ENCODE measurements around the gene CCDC188.

DNA sequence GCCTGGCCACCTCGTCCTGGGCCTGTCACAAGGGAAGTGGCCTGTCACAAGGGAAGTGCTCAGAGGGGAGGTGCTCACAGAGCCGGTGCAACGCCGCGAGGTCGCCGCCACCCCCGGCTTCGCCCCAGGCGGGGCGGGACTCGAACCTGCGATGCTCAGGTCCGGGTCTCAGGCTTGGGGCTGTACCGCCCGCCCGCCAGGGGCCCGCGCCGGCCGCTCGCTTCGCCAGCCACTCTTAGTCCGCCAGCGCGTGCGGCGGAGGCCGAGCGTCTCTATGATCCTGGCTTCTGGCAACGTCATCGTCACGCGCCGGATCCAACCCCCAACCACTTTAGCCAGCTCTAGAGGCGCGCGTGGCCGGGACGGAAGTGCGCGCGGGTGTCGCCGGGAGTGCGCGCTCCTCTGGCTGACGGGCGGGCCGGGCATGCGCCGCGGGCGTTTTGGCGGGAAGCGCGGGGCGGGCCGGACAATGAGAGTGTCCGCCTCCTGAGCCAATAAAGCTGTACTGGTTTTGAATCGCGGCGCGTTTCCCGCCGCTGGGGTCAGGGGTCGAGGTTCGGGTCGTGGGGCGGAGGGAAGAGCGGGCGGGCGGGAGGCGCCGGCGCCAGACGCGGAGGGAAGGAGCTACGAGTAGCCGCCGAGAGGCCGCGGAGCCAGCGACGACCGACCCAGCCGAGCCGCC is 33.8 kb downstream of the CCDC188 start, which contains the start of gene TRMT2A:
- TF ChIP-seq CTCF (optimal IDR thresholded peaks at IDR 0.05 in 1 of 3, IDR thresholded peaks at IDR 0.05 in 1 of 3, conservative IDR thresholded peaks at IDR 0.05 in 1 of 3; ENCODE audit: extremely low read depth in 1 of 3, insufficient read depth in 2 of 3, low read length in 3 of 3) (peak in 1 of 3 experiments; percentile 27), EZH2 (IDR thresholded peaks at IDR 0.05; ENCODE audit: low read length) (no peak)

All from keratinocyte (primary cell).